Upper lobe of left lung (tissue), 4 donors: ENCODE results near the gene TMEM106C.

Experiments used
- CTCF ChIP-seq, 6 experiments: fragments of 450-650 bp in 4 of 6; fragments of 200-600 bp in 2 of 6; sonication (generic) in 2 of 6; IDR thresholded peaks; one replicate each; pipeline ENCODE4 v1.5.1; 2016 to 2019; ENCODE audit warnings: antibody characterized with exemption in 6 of 6
- EP300 ChIP-seq, 4 donors: sonication (generic); formaldehyde crosslinking; IDR thresholded peaks; one replicate each; pipeline ENCODE4 v1.5.1; 2017; ENCODE audit warnings: antibody characterized with exemption in 4 of 4, control low read depth in 2 of 4
- POLR2A ChIP-seq, 4 donors: fragments of 450-650 bp; IDR thresholded peaks; one replicate each; pipeline ENCODE4 v1.5.1; 2016 to 2017; ENCODE audit warnings: antibody characterized with exemption in 4 of 4, mild to moderate bottlenecking in 2 of 4
- POLR2AphosphoS5 ChIP-seq, 2 donors: sonication (generic); formaldehyde crosslinking; IDR thresholded peaks; one replicate each; pipeline ENCODE4 v1.5.1; 2017; ENCODE audit warnings: antibody characterized with exemption in 2 of 2

GRCh38 chr12:48017921-48018617, 54.7 kb downstream of the TMEM106C start:
- TF ChIP-seq CTCF (IDR thresholded peaks at IDR 0.05) (no peak), POLR2A (IDR thresholded peaks at IDR 0.05) (no peak), POLR2AphosphoS5 (IDR thresholded peaks at IDR 0.05) (no peak), EP300 (IDR thresholded peaks at IDR 0.05) (no peak)
